Activated CD4-positive, alpha-beta memory T cell treated with anti-CD3 and anti-CD28 coated beads for 36 hours (primary cell): Measurements from ENCODE around the gene PECR. TPM values are rescaled to one million over a fixed set of nuclear protein-coding genes. Genes with fewer than 3 reads are reported as not detected.
A peak's percentile ranks its signal among the peaks of the same experiment; 100 is the strongest.

Experiments
- CTCF ChIA-PET: fragments of 350-600 bp; sonication (Branson Sonifier 250); formaldehyde crosslinking; loops from one replicate; lab custom pipeline; 2021; ENCODE audit warnings: antibody characterized with exemption, inconsistent platforms; lab: Charles Lee
- POLR2A ChIA-PET: fragments of 350-600 bp; sonication (Branson Sonifier 250); formaldehyde crosslinking; loops from one replicate; lab custom pipeline; 2021; ENCODE audit warnings: antibody characterized with exemption; lab: Charles Lee
- DNase-seq: peaks from one replicate; pipeline ENCODE4 v3.0.0-alpha.2; 2020
- H3K27ac Mint-ChIP-seq: one replicate; pipeline ENCODE4 v1.8.0; 2021; ENCODE audit warnings: mixed read lengths
- H3K27me3 Mint-ChIP-seq: one replicate; pipeline ENCODE4 v1.8.0; 2021; ENCODE audit warnings: mixed read lengths
- H3K36me3 Mint-ChIP-seq: one replicate; pipeline ENCODE4 v1.8.0; 2021; ENCODE audit warnings: mixed read lengths
- H3K4me1 Mint-ChIP-seq: one replicate; pipeline ENCODE4 v1.8.0; 2021; ENCODE audit warnings: low read depth, mixed read lengths
- H3K4me3 Mint-ChIP-seq: one replicate; pipeline ENCODE4 v1.8.0; 2021; ENCODE audit warnings: mild to moderate bottlenecking, mixed read lengths
- H3K9me3 Mint-ChIP-seq: one replicate; pipeline ENCODE4 v1.8.0; 2021; ENCODE audit warnings: mixed read lengths
- intact Hi-C: fragments of 100-400 bp; cut with micrococcal nuclease; formaldehyde crosslinking; loops from one replicate; pipeline ENCODE4 v1.15.1; 2023
- total RNA-seq, 2 experiments: library from RNA; stranded (reverse); gene quantifications; one replicate each; pipeline ENCODE4 v1.2.3, GENCODE V29; 2021

PECR gene
- total RNA-seq, 2 experiments from 2014 or later, result 23.3 to 27.6 TPM

DNA sequence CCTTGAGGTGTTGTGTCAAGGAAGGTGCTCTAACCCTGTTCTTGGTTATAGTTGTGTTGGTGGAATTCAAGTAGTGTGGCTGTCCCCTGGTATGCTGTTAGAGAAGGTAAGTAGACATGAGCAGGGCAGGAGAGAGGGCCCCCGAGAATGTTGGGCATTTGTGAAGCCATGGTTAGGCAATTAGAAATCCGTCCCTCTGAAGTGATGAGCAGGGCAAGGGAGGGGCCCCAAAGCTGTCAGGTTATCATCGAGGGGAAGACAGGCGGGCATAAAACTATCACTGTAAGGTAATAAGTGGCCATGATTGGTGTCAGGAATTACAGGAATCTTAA is 32.7 kb upstream of the PECR start:
- CTCF ChIA-PET, result interaction anchor here (0.6 to 7.6 kb wide), 20 partner anchors 9 to 108 kb away, joined by 3 to 48 read pairs (median 3); partner anchors contain the start of genes PECR and TMEM169

DNA sequence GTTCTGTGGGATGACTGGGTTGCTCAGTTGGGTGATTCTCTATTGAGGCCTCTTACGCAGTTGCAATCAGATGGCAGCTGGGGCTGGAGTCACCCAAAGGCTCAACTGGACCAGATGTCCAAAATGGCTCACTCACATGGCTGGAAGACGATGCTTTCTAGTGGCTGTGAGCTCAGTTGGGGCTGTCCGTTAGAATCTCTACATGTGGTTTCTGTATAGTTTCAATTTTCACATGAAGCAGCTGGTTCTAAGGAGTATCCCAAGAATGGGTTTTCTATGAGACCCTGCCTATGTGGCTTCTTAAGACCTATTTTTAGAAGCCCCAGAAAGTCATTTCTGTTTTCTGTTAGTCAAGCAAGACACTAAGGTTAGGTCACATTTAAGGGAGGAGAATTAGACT is 32.0 kb upstream of the PECR start:
- DNase-seq, result peak; percentile 41
- peak overlapping the region; percentile 100 for H3K27ac Mint-ChIP-seq
- H3K27me3 Mint-ChIP-seq, result peaks cover 4% of the 10 kb centered on the region
- H3K9me3 Mint-ChIP-seq, result no peaks in the 10 kb centered on the region
- peaks cover 83% of the 10 kb centered on the region for H3K36me3 Mint-ChIP-seq
- ChIA-PET POLR2A (interaction anchor here (1.0 to 1.5 kb wide), 3 partner anchors 8 to 93 kb away, joined by 3 to 4 read pairs (median 3); no protein-coding TSS in a partner anchor), CTCF (interaction anchor here (0.9 to 7.6 kb wide), 11 partner anchors 9 to 80 kb away, joined by 3 to 48 read pairs (median 4); partner anchors contain the start of genes PECR and TMEM169)
- peak overlapping the region; percentile 60 for H3K4me3 Mint-ChIP-seq
- peaks cover 86% of the 10 kb centered on the region for H3K4me1 Mint-ChIP-seq
- intact Hi-C loops, result loop anchor here (1.0 to 10.0 kb wide), 3 partner anchors 55 to 551 kb away; no protein-coding TSS in a partner anchor

More for the DNA sequence above, 32.7 kb upstream of the PECR start:
- Mint-ChIP-seq H3K27ac (peak overlapping the region; percentile 100), H3K36me3 (peaks cover 86% of the 10 kb centered on the region), H3K9me3 (no peaks in the 10 kb centered on the region), H3K4me1 (peaks cover 89% of the 10 kb centered on the region), H3K4me3 (peak overlapping the region; percentile 86), H3K27me3 (peaks cover 2% of the 10 kb centered on the region)
- intact Hi-C loops, result loop anchor here (1.0 to 10.0 kb wide), 5 partner anchors 16 to 550 kb away; partner anchors contain the start of genes RPL37A and SMARCAL1
- POLR2A ChIA-PET, result no interaction called here
- DNase-seq, result no peak

DNA sequence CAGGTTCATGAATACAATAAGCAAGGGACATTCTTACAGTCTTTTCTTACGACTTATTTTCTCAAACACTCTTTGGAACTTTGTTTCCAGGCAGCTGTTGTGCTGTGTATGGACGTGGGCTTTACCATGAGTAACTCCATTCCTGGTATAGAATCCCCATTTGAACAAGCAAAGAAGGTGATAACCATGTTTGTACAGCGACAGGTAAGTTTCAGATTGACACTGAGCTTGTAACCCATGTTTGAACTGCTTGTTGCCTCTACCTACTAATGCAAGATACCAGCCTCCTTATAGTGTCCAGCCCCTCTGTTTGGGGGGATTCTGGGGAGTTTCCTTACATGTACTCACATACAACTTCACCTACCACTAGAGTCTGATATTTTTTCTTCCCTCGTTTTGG is 31.3 kb upstream of the PECR start:
- ChIA-PET POLR2A (interaction anchor here (1.0 to 1.5 kb wide), 3 partner anchors 9 to 94 kb away, joined by 3 to 4 read pairs (median 3); no protein-coding TSS in a partner anchor), CTCF (interaction anchor here (1.0 to 7.6 kb wide), 8 partner anchors 9 to 79 kb away, joined by 3 to 48 read pairs (median 4); partner anchors contain the start of genes PECR and TMEM169)
- no peak for DNase-seq
- intact Hi-C loops, result loop anchor here (1.0 to 10.0 kb wide), 3 partner anchors 54 to 552 kb away; no protein-coding TSS in a partner anchor
- Mint-ChIP-seq H3K9me3 (no peaks in the 10 kb centered on the region), H3K4me1 (peaks cover 85% of the 10 kb centered on the region), H3K36me3 (peaks cover 78% of the 10 kb centered on the region), H3K27ac (peak overlapping the region; percentile 100), H3K4me3 (peak overlapping the region; percentile 60), H3K27me3 (peaks cover 4% of the 10 kb centered on the region)

DNA sequence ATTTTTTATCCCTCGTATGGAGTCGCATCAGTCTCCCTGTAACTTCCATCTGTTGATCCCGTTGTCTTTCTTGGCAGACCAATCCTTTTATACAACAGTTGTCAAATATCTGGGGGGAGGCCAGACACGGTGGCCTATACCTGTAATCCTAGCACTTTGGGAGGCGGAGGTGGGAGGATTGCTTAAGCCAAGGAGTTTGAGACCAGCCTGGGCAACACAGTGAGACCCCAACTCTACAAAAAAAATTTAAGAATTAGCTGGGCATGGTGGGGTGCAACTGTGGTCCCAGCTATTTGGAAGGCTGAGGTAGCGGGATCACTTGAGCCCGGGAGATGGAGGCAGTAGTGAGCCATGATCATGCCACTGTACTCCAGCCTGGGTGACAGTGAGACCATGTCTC is 29.5 kb upstream of the PECR start:
- H3K27me3 Mint-ChIP-seq, result peaks cover 4% of the 10 kb centered on the region
- DNase-seq, result no peak
- H3K9me3 Mint-ChIP-seq, result no peaks in the 10 kb centered on the region
- peak overlapping the region; percentile 100 for H3K27ac Mint-ChIP-seq
- ChIA-PET CTCF (interaction anchor here (0.9 to 7.6 kb wide), 15 partner anchors 9 to 555 kb away, joined by 3 to 50 read pairs (median 6); partner anchors contain the start of genes PECR and TMEM169), POLR2A (interaction anchor here (1.5 to 2.7 kb wide), 2 partner anchors 27 to 36 kb away, joined by 3 to 9 read pairs; no protein-coding TSS in a partner anchor)
- peaks cover 67% of the 10 kb centered on the region for H3K4me1 Mint-ChIP-seq
- H3K36me3 Mint-ChIP-seq, result peaks cover 61% of the 10 kb centered on the region
- intact Hi-C loops, result loop anchor here (2.0 to 10.0 kb wide), 2 partner anchors 238 to 554 kb away; no protein-coding TSS in a partner anchor
- peak overlapping the region; percentile 100 for H3K4me3 Mint-ChIP-seq

DNA sequence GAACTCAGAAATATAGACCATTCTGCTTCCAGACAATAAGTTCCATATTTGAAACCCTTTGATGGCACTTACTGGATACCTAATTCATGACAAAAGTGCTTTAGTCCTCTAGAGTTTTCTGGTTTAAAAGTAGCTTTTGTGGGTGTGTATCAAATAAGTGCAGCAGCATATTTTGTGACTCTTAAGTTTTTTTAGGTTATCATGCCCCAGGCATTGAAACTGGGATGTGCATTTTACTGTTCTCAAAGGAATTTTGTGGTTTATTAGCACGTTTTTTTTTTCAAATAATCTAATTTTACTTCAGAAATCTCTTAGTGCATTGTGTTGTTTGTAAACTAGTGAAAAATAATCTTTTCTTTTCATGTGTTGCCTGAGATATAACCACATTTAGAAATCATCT is 29.0 kb upstream of the PECR start:
- no peaks in the 10 kb centered on the region for H3K9me3 Mint-ChIP-seq
- H3K4me1 Mint-ChIP-seq, result peaks cover 65% of the 10 kb centered on the region
- peaks cover 59% of the 10 kb centered on the region for H3K36me3 Mint-ChIP-seq
- DNase-seq, result no peak
- ChIA-PET POLR2A (interaction anchor here (1.5 to 2.7 kb wide), 2 partner anchors 26 to 36 kb away, joined by 3 to 9 read pairs; no protein-coding TSS in a partner anchor), CTCF (interaction anchor here (0.6 to 7.6 kb wide), 29 partner anchors 10 to 672 kb away, joined by 3 to 50 read pairs (median 5); partner anchors contain the start of genes PECR, RPL37A and TMEM169)
- H3K4me3 Mint-ChIP-seq, result peak overlapping the region; percentile 100
- intact Hi-C loops, result loop anchor here (1.0 to 10.0 kb wide), 6 partner anchors 10 to 554 kb away; no protein-coding TSS in a partner anchor
- H3K27ac Mint-ChIP-seq, result peak overlapping the region; percentile 100
- peaks cover 4% of the 10 kb centered on the region for H3K27me3 Mint-ChIP-seq

DNA sequence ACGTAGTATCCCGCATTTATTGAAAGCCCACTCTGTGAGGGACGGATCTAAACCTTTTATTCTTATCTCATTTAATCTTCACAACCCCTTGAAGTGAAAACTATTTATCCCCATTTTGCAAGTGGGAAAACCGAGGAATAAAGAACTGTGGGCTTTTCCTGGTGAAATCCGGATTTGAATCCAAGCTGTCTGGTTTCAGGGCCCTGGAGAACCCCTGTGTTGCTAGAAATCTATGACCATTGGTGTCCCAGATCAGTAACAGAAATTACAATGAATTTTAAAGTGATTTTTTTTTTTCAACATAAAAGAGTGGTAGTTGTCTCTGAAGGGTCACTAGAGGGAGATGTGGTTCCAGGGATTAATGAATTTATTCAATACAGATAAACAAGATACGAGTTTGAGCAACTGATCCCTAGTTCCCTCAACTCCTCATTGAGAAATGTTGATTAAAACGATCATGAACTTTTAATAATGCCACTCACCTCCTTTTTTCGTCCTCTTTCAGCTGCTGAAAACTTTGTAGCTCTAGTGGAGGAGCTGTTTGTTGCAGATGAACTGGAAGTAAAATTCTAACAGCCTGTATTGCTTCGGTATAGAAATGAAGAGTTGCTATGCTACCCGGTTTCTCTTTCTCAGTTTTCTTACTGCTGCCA is 28.5 kb upstream of the PECR start:
- POLR2A ChIA-PET, result interaction anchor here (1.1 to 2.7 kb wide), 5 partner anchors 20 to 37 kb away, joined by 3 to 9 read pairs (median 5); partner anchors contain the start of genes PECR and TMEM169
- Mint-ChIP-seq H3K27ac (peak overlapping the region; percentile 100), H3K9me3 (no peaks in the 10 kb centered on the region), H3K4me1 (peaks cover 59% of the 10 kb centered on the region), H3K27me3 (peaks cover 4% of the 10 kb centered on the region), H3K4me3 (peak overlapping the region; percentile 100), H3K36me3 (peaks cover 56% of the 10 kb centered on the region)
- no peak for DNase-seq
- CTCF ChIA-PET, result interaction anchor here (0.6 to 7.6 kb wide), 35 partner anchors 10 to 672 kb away, joined by 3 to 50 read pairs (median 4); partner anchors contain the start of genes PECR, RPL37A and TMEM169
- intact Hi-C loops, result loop anchor here (1.0 to 10.0 kb wide), 9 partner anchors 10 to 555 kb away; partner anchors contain the start of gene SMARCAL1

DNA sequence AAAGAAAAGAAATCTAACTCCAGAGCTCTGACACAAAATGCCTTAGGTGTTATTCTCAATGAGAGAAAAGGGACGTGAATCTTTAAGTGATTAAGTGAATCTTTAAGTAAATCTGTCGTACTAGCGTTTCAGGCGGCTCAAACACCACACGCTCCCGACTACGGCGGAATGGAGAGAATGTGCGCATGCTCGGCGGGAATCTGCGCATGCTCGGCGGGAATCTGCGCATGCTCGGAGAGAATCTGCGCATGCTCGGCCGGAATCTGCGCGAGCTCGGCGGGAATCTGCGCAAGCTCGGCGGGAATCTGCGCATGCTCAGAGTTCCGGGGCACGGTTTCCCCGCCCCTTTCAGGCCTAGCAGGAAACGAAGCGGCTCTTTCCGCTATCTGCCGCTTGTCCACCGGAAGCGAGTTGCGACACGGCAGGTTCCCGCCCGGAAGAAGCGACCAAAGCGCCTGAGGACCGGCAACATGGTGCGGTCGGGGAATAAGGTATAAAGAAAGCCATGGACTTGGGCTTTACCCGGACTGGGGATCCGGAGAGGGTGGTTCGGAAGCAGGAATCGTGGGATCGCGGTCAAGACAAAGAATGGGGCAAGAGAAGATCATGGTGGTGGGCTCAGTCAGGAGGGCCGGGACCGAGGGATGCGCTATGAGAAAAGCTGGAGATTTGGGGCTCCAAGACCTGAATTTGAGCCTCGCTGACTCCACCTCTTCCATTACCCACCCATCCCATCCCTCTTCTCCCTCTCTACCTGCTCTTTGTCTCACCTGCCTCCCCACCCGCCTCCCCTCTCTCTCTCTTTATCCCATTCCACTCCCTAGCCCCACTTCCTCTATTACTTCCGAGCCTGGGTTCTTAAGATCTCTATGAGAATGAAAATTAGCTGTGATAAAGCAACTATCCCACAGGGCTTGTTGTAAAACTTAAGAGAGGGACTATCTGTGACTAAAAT is 27.6 kb upstream of the PECR start, which contains the start of gene XRCC5:
XRCC5 (plus strand) TSS at position 382 of the 955 bp plus-strand sequence; CDS start at position 471, 89 bp downstream.
- ChIA-PET CTCF (interaction anchor here (0.6 to 7.6 kb wide), 29 partner anchors 11 to 423 kb away, joined by 3 to 50 read pairs (median 4); partner anchors contain the start of genes PECR, RPL37A and TMEM169), POLR2A (interaction anchor here (0.7 to 2.7 kb wide), 9 partner anchors 9 to 389 kb away, joined by 3 to 9 read pairs (median 4); partner anchors contain the start of genes PECR and TMEM169)
- peak; percentile 99 for DNase-seq
- Mint-ChIP-seq H3K4me1 (peaks cover 51% of the 10 kb centered on the region), H3K27ac (peak within 1 kb of the TSS; percentile 100), H3K27me3 (peaks cover 2% of the 10 kb centered on the region), H3K36me3 (peaks cover 47% of the 10 kb centered on the region), H3K9me3 (no peaks in the 10 kb centered on the region), H3K4me3 (peak within 1 kb of the TSS; percentile 100)
- intact Hi-C loops, result loop anchor here (1.0 kb wide), 3 partner anchors 19 to 303 kb away; partner anchors contain the start of gene SMARCAL1

DNA sequence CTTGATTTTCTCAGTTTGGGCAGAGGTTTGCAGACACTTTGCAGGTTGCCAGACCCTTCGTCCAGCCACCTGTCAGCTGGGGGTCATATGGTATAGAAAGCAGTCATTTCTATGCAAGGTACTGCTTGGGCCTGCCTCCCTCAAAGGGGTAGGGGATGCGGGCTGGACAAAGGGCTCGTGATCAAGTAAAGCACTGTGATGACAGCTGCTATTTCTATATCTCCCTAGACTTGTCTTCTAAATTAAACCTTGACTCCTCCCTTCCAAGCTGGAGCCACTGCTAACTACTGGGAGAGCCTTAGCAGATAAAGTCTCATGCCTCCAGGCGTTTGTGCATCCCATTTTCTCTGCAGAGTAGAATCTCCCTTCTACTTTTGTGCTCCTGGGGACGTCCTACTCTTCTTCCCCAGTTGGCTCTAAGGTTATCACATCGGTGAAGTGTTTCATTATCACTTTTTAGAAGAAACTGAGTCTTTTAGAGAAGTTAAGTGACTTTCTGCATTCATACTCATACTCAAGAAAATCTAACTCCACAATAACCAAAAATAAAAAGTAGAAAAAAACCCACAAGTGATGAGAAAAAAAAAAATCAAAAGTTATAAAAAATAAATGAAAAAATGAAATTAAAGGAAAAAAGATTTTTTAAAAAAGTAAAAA is 26.8 kb upstream of the PECR start:
- POLR2A ChIA-PET, result interaction anchor here (0.7 to 2.7 kb wide), 9 partner anchors 9 to 389 kb away, joined by 3 to 9 read pairs (median 4); partner anchors contain the start of genes PECR and TMEM169
- CTCF ChIA-PET, result interaction anchor here (0.6 to 7.6 kb wide), 14 partner anchors 12 to 390 kb away, joined by 3 to 50 read pairs (median 7); partner anchors contain the start of genes PECR, RPL37A and TMEM169
- Mint-ChIP-seq H3K27ac (peak overlapping the region; percentile 100), H3K4me3 (peak overlapping the region; percentile 100), H3K36me3 (peaks cover 40% of the 10 kb centered on the region), H3K9me3 (no peaks in the 10 kb centered on the region), H3K27me3 (peaks cover 2% of the 10 kb centered on the region), H3K4me1 (peaks cover 43% of the 10 kb centered on the region)
- intact Hi-C loops, result no loop called here
- no peak for DNase-seq

DNA sequence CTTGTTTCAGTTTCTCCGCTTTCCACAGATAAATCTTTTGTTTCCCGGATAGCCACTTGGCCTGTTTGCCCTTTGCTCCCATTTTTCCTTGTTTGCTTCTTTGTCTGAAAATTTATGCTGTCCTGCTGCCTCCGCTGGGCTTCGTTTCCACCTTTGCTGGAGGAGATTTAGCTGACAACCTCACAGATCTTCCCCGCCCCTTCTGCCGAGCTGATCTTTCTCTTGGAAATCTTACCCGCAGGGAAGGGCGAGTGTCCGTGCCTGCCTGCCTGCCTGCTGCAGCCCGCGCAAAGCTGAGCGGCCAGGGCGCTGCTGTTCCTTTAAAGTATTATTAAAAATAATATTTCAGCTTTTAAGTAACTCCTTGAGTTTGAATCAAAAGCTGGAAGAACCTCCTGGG is 26.2 kb upstream of the PECR start:
- Mint-ChIP-seq H3K27me3 (peaks cover 2% of the 10 kb centered on the region), H3K9me3 (no peaks in the 10 kb centered on the region), H3K4me3 (no peak overlapping the region), H3K27ac (no peak overlapping the region), H3K36me3 (peaks cover 33% of the 10 kb centered on the region), H3K4me1 (peaks cover 36% of the 10 kb centered on the region)
- DNase-seq, result no peak
- CTCF ChIA-PET, result interaction anchor here (3.3 to 7.6 kb wide), 4 partner anchors 13 to 75 kb away, joined by 32 to 50 read pairs (median 42); partner anchors contain the start of genes PECR and TMEM169
- intact Hi-C loops, result no loop called here
- POLR2A ChIA-PET, result interaction anchor here (1.0 kb wide), 1 partner anchor 16 kb away, joined by 3 read pairs; no protein-coding TSS in a partner anchor

DNA sequence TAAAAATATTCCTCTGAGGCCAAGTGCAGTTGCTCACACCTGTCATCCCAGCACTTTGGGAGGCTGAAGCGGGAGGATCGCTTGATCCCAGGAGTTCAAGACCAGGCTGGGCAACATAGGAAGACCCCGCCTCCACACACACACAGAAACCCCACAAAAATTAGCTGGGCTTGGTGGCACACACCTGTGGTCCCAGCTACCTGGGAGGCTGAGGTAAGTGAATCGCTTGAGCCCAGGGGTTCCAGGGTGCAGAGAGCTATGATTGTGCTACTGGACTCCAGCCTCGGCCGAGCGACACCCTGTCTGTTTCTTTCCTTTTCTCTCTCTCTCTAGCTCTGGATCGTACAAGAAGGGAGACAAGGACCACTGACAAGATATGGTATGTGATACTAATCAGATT is 25.7 kb upstream of the PECR start:
- intact Hi-C loops, result no loop called here
- peaks cover 29% of the 10 kb centered on the region for H3K36me3 Mint-ChIP-seq
- H3K27ac Mint-ChIP-seq, result no peak overlapping the region
- DNase-seq, result no peak
- peaks cover 2% of the 10 kb centered on the region for H3K27me3 Mint-ChIP-seq
- CTCF ChIA-PET, result interaction anchor here (3.3 to 7.6 kb wide), 4 partner anchors 13 to 74 kb away, joined by 32 to 50 read pairs (median 42); partner anchors contain the start of genes PECR and TMEM169
- H3K4me3 Mint-ChIP-seq, result no peak overlapping the region
- peaks cover 32% of the 10 kb centered on the region for H3K4me1 Mint-ChIP-seq
- no peaks in the 10 kb centered on the region for H3K9me3 Mint-ChIP-seq
- POLR2A ChIA-PET, result interaction anchor here (1.0 kb wide), 1 partner anchor 15 kb away, joined by 3 read pairs; no protein-coding TSS in a partner anchor
